Stimulated activated CD8-positive, alpha-beta memory T cell treated with anti-CD3 and anti-CD28 coated beads, Interleukin-15, amount 100 ng/mL, for 4 hours (primary cell): ENCODE data around the gene HMCN1.

Experiments
- DNase-seq, 2 donors: peaks; one replicate each; pipeline ENCODE4 v3.0.0-alpha.2; 2020; ENCODE audit warnings: low read depth in 2 of 2

Gene HMCN1

GRCh38 chr1:185804608-185805007 lies 70.4 kb downstream of the HMCN1 start:
- no peak for DNase-seq

GRCh38 chr1:185807275-185807674 lies 73.1 kb downstream of the HMCN1 start:
- DNase-seq: no peak

GRCh38 chr1:185808631-185809030 lies 74.4 kb downstream of the HMCN1 start:
- DNase-seq: no peak

GRCh38 chr1:185811073-185811709 lies 77.0 kb downstream of the HMCN1 start:
- DNase-seq: no peak

- DNase-seq: no peak
Measured at GRCh38 chr1:185812934-185813333, 78.7 kb downstream of the HMCN1 start.

- DNase-seq: no peak
Measured at GRCh38 chr1:185813401-185813979, 79.3 kb downstream of the HMCN1 start.

- DNase-seq: no peak
Measured at GRCh38 chr1:185816460-185816859, 82.3 kb downstream of the HMCN1 start.

GRCh38 chr1:185819798-185820197 lies 85.6 kb downstream of the HMCN1 start:
- DNase-seq: no peak

- DNase-seq: no peak
Measured at GRCh38 chr1:185821612-185822385, 87.6 kb downstream of the HMCN1 start.

GRCh38 chr1:185823467-185823866 lies 89.3 kb downstream of the HMCN1 start:
- no peak for DNase-seq

GRCh38 chr1:185824106-185824505 lies 89.9 kb downstream of the HMCN1 start:
- DNase-seq: no peak

- no peak for DNase-seq
Measured at GRCh38 chr1:185825556-185825955, 91.4 kb downstream of the HMCN1 start.

GRCh38 chr1:185834371-185834905 lies 100.2 kb downstream of the HMCN1 start:
- DNase-seq: no peak

- DNase-seq: no peak
Measured at GRCh38 chr1:185835191-185835590, 101.0 kb downstream of the HMCN1 start.

- no peak for DNase-seq
Measured at GRCh38 chr1:185837711-185838110, 103.5 kb downstream of the HMCN1 start.

- no peak for DNase-seq
Measured at GRCh38 chr1:185838111-185838510, 103.9 kb downstream of the HMCN1 start.

- no peak for DNase-seq
Measured at GRCh38 chr1:185840880-185841279, 106.7 kb downstream of the HMCN1 start.

- no peak for DNase-seq
Measured at GRCh38 chr1:185843297-185843869, 109.2 kb downstream of the HMCN1 start.

- DNase-seq: no peak
Measured at GRCh38 chr1:185843986-185844385, 109.8 kb downstream of the HMCN1 start.

- DNase-seq: no peak
Measured at GRCh38 chr1:185846672-185847444, 112.7 kb downstream of the HMCN1 start.

GRCh38 chr1:185849014-185849413 lies 114.8 kb downstream of the HMCN1 start:
- no peak for DNase-seq

GRCh38 chr1:185850366-185850765 lies 116.2 kb downstream of the HMCN1 start:
- DNase-seq: no peak
